ENCODE data around the gene STXBP1. TPM values are rescaled to one million over a fixed set of nuclear protein-coding genes. Genes with fewer than 3 reads are reported as not detected.

The STXBP1 gene
- total and polyA plus RNA-seq, 2 donors (not counting 3 experiments of a cell fraction or from before 2014, with no cell fraction given), result 18.8 to 51.3 TPM

DNA sequence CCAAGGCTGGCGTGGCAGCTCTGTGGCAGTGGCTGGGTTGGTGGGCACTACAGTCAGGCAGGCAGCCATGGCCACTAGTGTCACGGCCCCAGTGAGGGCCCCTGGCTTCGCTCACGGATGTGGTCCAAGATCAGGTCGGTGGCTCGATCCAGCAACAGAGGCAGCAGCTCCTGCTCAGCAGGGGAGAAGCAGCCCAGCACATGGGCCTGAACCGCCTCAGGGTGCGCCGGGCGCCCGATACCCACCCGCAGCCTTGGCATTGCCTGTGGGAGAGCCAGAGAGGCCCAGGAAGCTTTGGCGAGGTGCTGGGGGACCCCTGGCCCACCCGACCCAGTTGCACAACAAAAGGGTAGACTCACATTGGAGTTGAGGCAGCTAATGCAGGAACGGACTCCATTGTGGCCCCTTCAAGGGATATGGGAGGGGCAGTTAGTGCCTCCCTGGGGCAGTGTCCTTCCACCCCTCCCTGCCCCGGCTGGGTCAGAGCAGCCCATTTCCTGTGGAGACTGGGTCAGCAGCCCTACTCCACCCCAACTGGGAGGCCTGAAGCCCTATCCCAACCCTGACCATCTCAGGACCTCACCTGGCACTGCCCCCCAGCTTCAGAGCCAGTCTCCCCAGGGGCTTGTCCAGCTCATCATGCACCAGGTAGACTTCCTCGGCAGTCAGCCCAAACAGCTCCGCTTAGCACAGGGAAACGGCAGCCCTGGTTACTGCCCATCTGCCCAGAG lies 102.1 kb downstream of the STXBP1 start:
- dilution Hi-C loops (cut with MboI; ENCODE audit: extremely low pct_ligation_motif_present, low sequenced_read_pairs), result no loop called here
- no peaks in the 10 kb centered on the region for H3K9me3 ChIP-seq (replicated peaks; ENCODE audit: control insufficient read depth, insufficient read depth, low read length)
- POLR2A ChIA-PET, result no interaction called here

More for the DNA sequence above, 102.1 kb downstream of the STXBP1 start:
- Histone ChIP-seq H3K4me1 (ENCODE audit: control insufficient read depth, extremely low read depth, insufficient read depth, low read length) (peaks cover 5% of the 10 kb centered on the region), H3K79me2 (ENCODE audit: control insufficient read depth, insufficient read depth, low read length) (peaks cover 5% of the 10 kb centered on the region), H3K4me3 (replicated peaks in 1 of 3; ENCODE audit: insufficient read depth in 1 of 3, low read depth in 1 of 3, low read length in 3 of 3) (peak overlapping the region in 1 of 3 experiments; percentile 85), H3K36me3 (ENCODE audit: control insufficient read depth in 2 of 2, extremely low read depth in 1 of 2, insufficient read depth in 2 of 2, low read length in 2 of 2) (no peaks in the 10 kb centered on the region), H2AFZ (ENCODE audit: low read depth, low read length) (no peak overlapping the region), H3K9ac (replicated peaks; ENCODE audit: extremely low read depth, insufficient read depth, low read length) (no peak overlapping the region), H3K27me3 (ENCODE audit: control insufficient read depth in 2 of 2, insufficient read depth in 2 of 2, low read length in 2 of 2) (no peaks in the 10 kb centered on the region), H4K20me1 (replicated peaks; ENCODE audit: control insufficient read depth, extremely low read depth, insufficient read depth, low read length) (no peaks in the 10 kb centered on the region), H3K27ac (ENCODE audit: insufficient read depth, low read depth, low read length) (no peak overlapping the region), H3K4me2 (ENCODE audit: insufficient read depth, low read length) (peak overlapping the region; percentile 48), H3K9me1 (replicated peaks; ENCODE audit: control insufficient read depth, extremely low read depth, insufficient read depth, low read length) (no peaks in the 10 kb centered on the region)
- CTCF ChIA-PET, result interaction anchor here (0.9 to 3.3 kb wide), 7 partner anchors 9 to 188 kb away, joined by 3 to 30 read pairs (median 3); partner anchors contain the start of gene TOR2A
- intact Hi-C loops (cut with micrococcal nuclease), result no loop called here
- TF ChIP-seq, protein P1, sequence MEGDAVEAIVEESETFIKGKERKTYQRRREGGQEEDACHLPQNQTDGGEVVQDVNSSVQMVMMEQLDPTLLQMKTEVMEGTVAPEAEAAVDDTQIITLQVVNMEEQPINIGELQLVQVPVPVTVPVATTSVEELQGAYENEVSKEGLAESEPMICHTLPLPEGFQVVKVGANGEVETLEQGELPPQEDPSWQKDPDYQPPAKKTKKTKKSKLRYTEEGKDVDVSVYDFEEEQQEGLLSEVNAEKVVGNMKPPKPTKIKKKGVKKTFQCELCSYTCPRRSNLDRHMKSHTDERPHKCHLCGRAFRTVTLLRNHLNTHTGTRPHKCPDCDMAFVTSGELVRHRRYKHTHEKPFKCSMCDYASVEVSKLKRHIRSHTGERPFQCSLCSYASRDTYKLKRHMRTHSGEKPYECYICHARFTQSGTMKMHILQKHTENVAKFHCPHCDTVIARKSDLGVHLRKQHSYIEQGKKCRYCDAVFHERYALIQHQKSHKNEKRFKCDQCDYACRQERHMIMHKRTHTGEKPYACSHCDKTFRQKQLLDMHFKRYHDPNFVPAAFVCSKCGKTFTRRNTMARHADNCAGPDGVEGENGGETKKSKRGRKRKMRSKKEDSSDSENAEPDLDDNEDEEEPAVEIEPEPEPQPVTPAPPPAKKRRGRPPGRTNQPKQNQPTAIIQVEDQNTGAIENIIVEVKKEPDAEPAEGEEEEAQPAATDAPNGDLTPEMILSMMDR (IDR thresholded peaks at IDR 0.05; ENCODE audit: extremely low read depth in 1 of 2, insufficient read depth in 1 of 2, low read depth in 1 of 2, low read length in 2 of 2), result no peak
- TF ChIP-seq POLR2AphosphoS5 (IDR thresholded peaks at IDR 0.05; ENCODE audit: insufficient read depth, low read depth, low read length), result no peak
- TF ChIP-seq GATA2 (IDR thresholded peaks at IDR 0.05; ENCODE audit: insufficient read depth, insufficient read length, low read depth, low read length), result no peak
- TF ChIP-seq FOS (IDR thresholded peaks at IDR 0.05; ENCODE audit: borderline replicate concordance, insufficient read depth, low read length), result no peak
- no peak for TF ChIP-seq JUN (IDR thresholded peaks at IDR 0.05; ENCODE audit: borderline replicate concordance, insufficient read depth, insufficient read length, low read depth)
- no peak for TF ChIP-seq MYC (IDR thresholded peaks at IDR 0.05; ENCODE audit: low read depth, low read length)
- TF ChIP-seq, protein P2, sequence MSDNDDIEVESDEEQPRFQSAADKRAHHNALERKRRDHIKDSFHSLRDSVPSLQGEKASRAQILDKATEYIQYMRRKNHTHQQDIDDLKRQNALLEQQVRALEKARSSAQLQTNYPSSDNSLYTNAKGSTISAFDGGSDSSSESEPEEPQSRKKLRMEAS (IDR thresholded peaks at IDR 0.05; ENCODE audit: insufficient read depth, insufficient read length), result no peak
- TF ChIP-seq POLR2A (IDR thresholded peaks at IDR 0.05; ENCODE audit: low read depth, low read length), result no peak
- TF ChIP-seq EZH2 (IDR thresholded peaks at IDR 0.05; ENCODE audit: borderline replicate concordance, low read depth, low read length, severe bottlenecking), result no peak
- DNase-seq (ENCODE audit: low read depth, low spot score) (no peak), FAIRE-seq (no peak)
- no TSS peak for BruUV-seq (replicated peaks)

Data from endothelial cell of umbilical vein (primary cell).